Mucosa of descending colon (tissue), 3 donors: ENCODE results near the gene FARS2. TPM values are rescaled to one million over a fixed set of nuclear protein-coding genes. Genes with fewer than 3 reads are reported as not detected.

Source experiments
- ATAC-seq: fragments of 200-7000 bp; cut with Tn5 transposase; one replicate; pipeline ENCODE4 v1.9.1; 2020; ENCODE audit warnings: mild to moderate bottlenecking, moderate library complexity
- DNase-seq, 3 donors: peaks; one replicate each; pipeline ENCODE4 v3.0.0-alpha.2; 2020
- H3K36me3 ChIP-seq: fragments of 200-600 bp; one replicate; pipeline ENCODE4 v1.8.0; 2021; ENCODE audit warnings: low read depth, mild to moderate bottlenecking
- H3K4me1 ChIP-seq: fragments of 200-600 bp; one replicate; pipeline ENCODE4 v1.8.0; 2021; ENCODE audit warnings: low read depth, mild to moderate bottlenecking
- H3K4me3 ChIP-seq: fragments of 200-600 bp; one replicate; pipeline ENCODE4 v1.8.0; 2021; ENCODE audit warnings: mild to moderate bottlenecking
- H3K9me3 ChIP-seq: fragments of 200-600 bp; one replicate; pipeline ENCODE4 v1.8.0; 2021; ENCODE audit warnings: mild to moderate bottlenecking
- CTCF ChIP-seq: fragments of 200-600 bp; IDR thresholded peaks from one replicate; pipeline ENCODE4 v1.8.0; 2022; ENCODE audit warnings: antibody characterized with exemption, mild to moderate bottlenecking
- intact Hi-C, 2 donors: fragments of 100-400 bp; cut with DNase I in 1 of 2; cut with micrococcal nuclease in 1 of 2; formaldehyde crosslinking; loops; one replicate each; pipeline versions ENCODE4 v1.11.0 to v1.11.1; 2022; cut with DNase I, micrococcal nuclease
- total RNA-seq, 3 donors: library from RNA; stranded (reverse); fragmentation: NEBNext Ultra II Directional in 2 of 3; extraction: Animal tissue kit (Norgen Biotek cat#: 25700) in 2 of 3; gene quantifications; one replicate each; pipeline versions ENCODE4 v1.2.1 to v1.2.4, GENCODE V29; 2021 to 2023
- donor health status: DM: no; HTN: no; CAD: no; lungs with moderate emphysema.
- donor health status: DM: no; HTN: no; CAD: no.
- donor health status: DM: no; HTN: yes; CAD: no.

The FARS2 gene
- total RNA-seq, 3 donors from 2014 or later = 15.2 to 21.6 (median 17.2) TPM

GRCh38 chr6:5701174-5701573, 439.9 kb downstream of the FARS2 start:
- intact Hi-C loops = no loop called here
- DNase-seq = no peak
- Histone ChIP-seq H3K4me1 (no peaks in the 10 kb centered on the region), H3K9me3 (no peaks in the 10 kb centered on the region), H3K36me3 (no peaks in the 10 kb centered on the region), H3K4me3 (no peak overlapping the region)
- TF ChIP-seq CTCF = no peak
- no peak for ATAC-seq

- H3K4me3 ChIP-seq = no peak overlapping the region
- no peak for TF ChIP-seq CTCF
- H3K4me1 ChIP-seq = no peaks in the 10 kb centered on the region
- ATAC-seq (no peak), DNase-seq (no peak)
- no peaks in the 10 kb centered on the region for H3K9me3 ChIP-seq
- H3K36me3 ChIP-seq = no peaks in the 10 kb centered on the region
- intact Hi-C loops = no loop called here
Observed at GRCh38 chr6:5704708-5705107, 443.4 kb downstream of the FARS2 start.

GRCh38 chr6:5705252-5705651, 443.9 kb downstream of the FARS2 start:
- H3K4me1 ChIP-seq = no peaks in the 10 kb centered on the region
- no peak for ATAC-seq
- no peak overlapping the region for H3K4me3 ChIP-seq
- no peaks in the 10 kb centered on the region for H3K36me3 ChIP-seq
- intact Hi-C loops = no loop called here
- no peak for DNase-seq
- H3K9me3 ChIP-seq = no peaks in the 10 kb centered on the region
- no peak for TF ChIP-seq CTCF

DNA sequence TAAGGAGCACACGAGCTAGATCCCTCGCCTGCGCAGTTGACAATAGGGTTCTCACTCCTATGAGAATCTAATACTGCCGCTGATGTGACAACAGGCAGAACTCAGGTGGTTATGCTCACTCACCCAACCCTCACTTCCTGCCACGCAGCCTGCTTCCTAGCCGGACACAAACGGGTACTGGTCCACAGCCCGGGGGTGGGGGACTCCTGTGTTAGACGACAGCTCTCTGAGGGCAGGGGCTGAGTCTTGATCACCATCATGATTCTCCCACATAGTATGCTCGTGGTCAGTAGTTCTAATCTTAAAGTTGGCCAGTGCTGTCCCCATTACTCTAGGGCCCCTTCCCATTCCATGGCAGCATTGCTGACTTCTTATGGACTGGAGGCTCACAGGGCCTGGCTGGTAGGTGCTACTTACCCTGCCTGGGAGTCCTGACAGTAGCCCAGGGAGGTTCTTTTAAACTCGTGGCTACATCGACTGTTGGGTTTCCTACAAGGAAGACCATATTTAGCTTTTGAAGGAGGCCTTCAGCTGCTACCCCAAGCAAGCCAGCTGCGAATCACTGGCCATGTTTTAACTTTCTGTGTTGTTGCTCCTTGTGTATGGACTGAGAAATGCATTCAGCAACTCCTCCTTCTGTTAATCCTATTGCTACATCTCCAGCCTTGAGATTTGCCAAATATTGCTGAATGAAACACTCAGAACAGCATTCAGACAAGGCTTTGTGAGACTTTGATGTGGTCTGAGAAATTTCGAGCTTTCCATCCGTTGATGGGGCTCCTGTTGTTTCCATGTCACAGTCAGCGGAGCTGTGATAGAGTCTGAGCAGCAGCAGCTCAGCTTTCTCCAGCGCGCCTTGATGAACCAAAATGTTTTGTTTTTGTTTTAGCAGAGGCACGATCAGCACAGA, 445.1 kb downstream of the FARS2 start:
- TF ChIP-seq CTCF = no peak
- no peak for DNase-seq
- H3K4me1 ChIP-seq = no peaks in the 10 kb centered on the region
- intact Hi-C loops = no loop called here
- H3K4me3 ChIP-seq = no peak overlapping the region
- ATAC-seq = no peak
- no peaks in the 10 kb centered on the region for H3K9me3 ChIP-seq
- no peaks in the 10 kb centered on the region for H3K36me3 ChIP-seq

- Histone ChIP-seq H3K36me3 (no peaks in the 10 kb centered on the region), H3K4me1 (peaks cover 4% of the 10 kb centered on the region), H3K4me3 (no peak overlapping the region), H3K9me3 (no peaks in the 10 kb centered on the region)
- intact Hi-C loops = no loop called here
- TF ChIP-seq CTCF = no peak
- no peak for DNase-seq
- ATAC-seq = no peak
Observed at GRCh38 chr6:5707281-5708045, 446.1 kb downstream of the FARS2 start.
